ENCODE results near the gene HSD3B7. TPM values are rescaled to one million over a fixed set of nuclear protein-coding genes. Genes with fewer than 3 reads are reported as not detected.

Gene HSD3B7
- total RNA-seq, 2 experiments from 2014 or later, result 0.69 to 0.98 TPM

- CTCF ChIA-PET, result interaction anchor here (0.8 to 4.8 kb wide), 11 partner anchors 7 to 457 kb away, joined by 3 to 29 read pairs (median 4); partner anchors contain the start of genes VKORC1 and ZNF843
- no peak overlapping the region for H3K27ac Mint-ChIP-seq
- intact Hi-C loops (cut with micrococcal nuclease), result no loop called here
- no peak overlapping the region for H3K4me3 Mint-ChIP-seq
- no peaks in the 10 kb centered on the region for H3K27me3 Mint-ChIP-seq (ENCODE audit: low read depth)
- no peaks in the 10 kb centered on the region for H3K4me1 Mint-ChIP-seq (ENCODE audit: low read depth)
- H3K9me3 Mint-ChIP-seq, result no peaks in the 10 kb centered on the region
- DNase-seq, result no peak
- H3K36me3 Mint-ChIP-seq (ENCODE audit: low read depth), result peaks cover 6% of the 10 kb centered on the region
These were observed 1.4 kb downstream of the HSD3B7 start for GRCh38 chr16:30986129-30986991.

GRCh38 chr16:30987581-30988190 is 2.7 kb downstream of the HSD3B7 start:
- DNase-seq, result no peak
- peaks cover 5% of the 10 kb centered on the region for H3K36me3 Mint-ChIP-seq (ENCODE audit: low read depth)
- CTCF ChIA-PET, result no interaction called here
- no peaks in the 10 kb centered on the region for H3K27me3 Mint-ChIP-seq (ENCODE audit: low read depth)
- H3K9me3 Mint-ChIP-seq, result no peaks in the 10 kb centered on the region
- intact Hi-C loops (cut with micrococcal nuclease), result no loop called here
- no peaks in the 10 kb centered on the region for H3K4me1 Mint-ChIP-seq (ENCODE audit: low read depth)
- no peak overlapping the region for H3K27ac Mint-ChIP-seq
- no peak overlapping the region for H3K4me3 Mint-ChIP-seq

- CTCF ChIA-PET, result no interaction called here
- intact Hi-C loops (cut with micrococcal nuclease), result no loop called here
- no peak overlapping the region for H3K4me3 Mint-ChIP-seq
These were observed 4.6 kb downstream of the HSD3B7 start for GRCh38 chr16:30989469-30990047.

GRCh38 chr16:30990105-30990504 is 5.1 kb downstream of the HSD3B7 start:
- Mint-ChIP-seq H3K27ac (no peak overlapping the region), H3K27me3 (ENCODE audit: low read depth) (no peaks in the 10 kb centered on the region), H3K36me3 (ENCODE audit: low read depth) (peaks cover 3% of the 10 kb centered on the region), H3K4me1 (ENCODE audit: low read depth) (peaks cover 4% of the 10 kb centered on the region), H3K9me3 (no peaks in the 10 kb centered on the region), H3K4me3 (no peak overlapping the region)
- CTCF ChIA-PET, result no interaction called here
- intact Hi-C loops (cut with micrococcal nuclease), result no loop called here
- no peak for DNase-seq

More at GRCh38 chr16:30989469-30990047, 4.6 kb downstream of the HSD3B7 start:
- DNase-seq, result no peak
- Mint-ChIP-seq H3K9me3 (no peaks in the 10 kb centered on the region), H3K4me1 (ENCODE audit: low read depth) (peaks cover 3% of the 10 kb centered on the region), H3K27ac (no peak overlapping the region), H3K36me3 (ENCODE audit: low read depth) (peaks cover 3% of the 10 kb centered on the region), H3K27me3 (ENCODE audit: low read depth) (no peaks in the 10 kb centered on the region)

GRCh38 chr16:30991052-30991451 is 6.0 kb downstream of the HSD3B7 start:
- Mint-ChIP-seq H3K27me3 (ENCODE audit: low read depth) (no peaks in the 10 kb centered on the region), H3K36me3 (ENCODE audit: low read depth) (peaks cover 3% of the 10 kb centered on the region), H3K4me3 (no peak overlapping the region), H3K9me3 (no peaks in the 10 kb centered on the region), H3K4me1 (ENCODE audit: low read depth) (peaks cover 4% of the 10 kb centered on the region), H3K27ac (no peak overlapping the region)
- DNase-seq, result no peak
- CTCF ChIA-PET, result interaction anchor here (0.6 kb wide), 2 partner anchors 428 to 702 kb away, joined by 5 read pairs; no protein-coding TSS in a partner anchor
- intact Hi-C loops (cut with micrococcal nuclease), result no loop called here

- H3K4me3 Mint-ChIP-seq, result no peak overlapping the region
- no peak overlapping the region for H3K27ac Mint-ChIP-seq
- H3K36me3 Mint-ChIP-seq (ENCODE audit: low read depth), result no peaks in the 10 kb centered on the region
- peaks cover 11% of the 10 kb centered on the region for H3K4me1 Mint-ChIP-seq (ENCODE audit: low read depth)
- H3K9me3 Mint-ChIP-seq, result no peaks in the 10 kb centered on the region
- H3K27me3 Mint-ChIP-seq (ENCODE audit: low read depth), result no peaks in the 10 kb centered on the region
- CTCF ChIA-PET, result no interaction called here
- intact Hi-C loops (cut with micrococcal nuclease), result no loop called here
- no peak for DNase-seq
These were observed 7.3 kb downstream of the HSD3B7 start for GRCh38 chr16:30992276-30992780.

GRCh38 chr16:30992931-30993816 is 8.2 kb downstream of the HSD3B7 start:
- intact Hi-C loops (cut with micrococcal nuclease), result no loop called here
- no peaks in the 10 kb centered on the region for H3K36me3 Mint-ChIP-seq (ENCODE audit: low read depth)
- H3K9me3 Mint-ChIP-seq, result no peaks in the 10 kb centered on the region
- no peak for DNase-seq
- no peaks in the 10 kb centered on the region for H3K27me3 Mint-ChIP-seq (ENCODE audit: low read depth)
- H3K4me3 Mint-ChIP-seq, result no peak overlapping the region
- no peak overlapping the region for H3K27ac Mint-ChIP-seq
- H3K4me1 Mint-ChIP-seq (ENCODE audit: low read depth), result peaks cover 11% of the 10 kb centered on the region
- CTCF ChIA-PET, result interaction anchor here (0.6 to 0.8 kb wide), 3 partner anchors 7 to 76 kb away, joined by 3 to 4 read pairs (median 3); no protein-coding TSS in a partner anchor

GRCh38 chr16:30995927-30996323 is 10.9 kb downstream of the HSD3B7 start:
- Mint-ChIP-seq H3K4me3 (peak overlapping the region; percentile 34), H3K9me3 (no peaks in the 10 kb centered on the region), H3K36me3 (ENCODE audit: low read depth) (no peaks in the 10 kb centered on the region), H3K4me1 (ENCODE audit: low read depth) (peaks cover 11% of the 10 kb centered on the region), H3K27me3 (ENCODE audit: low read depth) (no peaks in the 10 kb centered on the region), H3K27ac (no peak overlapping the region)
- intact Hi-C loops (cut with micrococcal nuclease), result loop anchor here (2.0 to 5.0 kb wide), 2 partner anchors 37 to 461 kb away; partner anchors contain the start of genes ARMC5 and STX4
- no peak for DNase-seq
- CTCF ChIA-PET, result interaction anchor here (1.3 kb wide), 1 partner anchor 10 kb away, joined by 3 read pairs; no protein-coding TSS in a partner anchor

- H3K27ac Mint-ChIP-seq, result no peak overlapping the region
- DNase-seq, result no peak
- H3K4me3 Mint-ChIP-seq, result peak overlapping the region; percentile 73
- CTCF ChIA-PET, result interaction anchor here (1.3 kb wide), 1 partner anchor 10 kb away, joined by 3 read pairs; no protein-coding TSS in a partner anchor
- H3K36me3 Mint-ChIP-seq (ENCODE audit: low read depth), result no peaks in the 10 kb centered on the region
- peaks cover 11% of the 10 kb centered on the region for H3K4me1 Mint-ChIP-seq (ENCODE audit: low read depth)
- H3K9me3 Mint-ChIP-seq, result no peaks in the 10 kb centered on the region
- intact Hi-C loops (cut with micrococcal nuclease), result loop anchor here (2.0 to 5.0 kb wide), 2 partner anchors 36 to 461 kb away; partner anchors contain the start of genes ARMC5 and STX4
- no peaks in the 10 kb centered on the region for H3K27me3 Mint-ChIP-seq (ENCODE audit: low read depth)
These were observed 11.4 kb downstream of the HSD3B7 start for GRCh38 chr16:30996324-30996984.

- Mint-ChIP-seq H3K36me3 (ENCODE audit: low read depth) (no peaks in the 10 kb centered on the region), H3K9me3 (no peaks in the 10 kb centered on the region), H3K27me3 (ENCODE audit: low read depth) (no peaks in the 10 kb centered on the region), H3K27ac (no peak overlapping the region), H3K4me3 (peak overlapping the region; percentile 73), H3K4me1 (ENCODE audit: low read depth) (peaks cover 11% of the 10 kb centered on the region)
- CTCF ChIA-PET, result interaction anchor here (1.3 to 2.4 kb wide), 2 partner anchors 11 to 13 kb away, joined by 3 to 12 read pairs; partner anchors contain the start of gene HSD3B7
- peak; percentile 86 for DNase-seq
- intact Hi-C loops (cut with micrococcal nuclease), result loop anchor here (1.0 to 5.0 kb wide), 3 partner anchors 36 to 460 kb away; partner anchors contain the start of genes ARMC5 and STX4
These were observed 12.1 kb downstream of the HSD3B7 start for GRCh38 chr16:30996985-30997724.
